HG03520 (cell line): ENCODE measurements around the gene RAC2.

ENCODE experiments used
- ATAC-seq: cut with Tn5 transposase; IDR thresholded peaks from one replicate; pipeline ENCODE4 v1.9.1; 2021; ENCODE audit warnings: mild to moderate bottlenecking, moderate library complexity; ENCODE audit not compliant: unreplicated experiment

RAC2 gene

GRCh38 chr22:37222440-37222971, 21.6 kb downstream of the RAC2 start:
- ATAC-seq: no peak

DNA sequence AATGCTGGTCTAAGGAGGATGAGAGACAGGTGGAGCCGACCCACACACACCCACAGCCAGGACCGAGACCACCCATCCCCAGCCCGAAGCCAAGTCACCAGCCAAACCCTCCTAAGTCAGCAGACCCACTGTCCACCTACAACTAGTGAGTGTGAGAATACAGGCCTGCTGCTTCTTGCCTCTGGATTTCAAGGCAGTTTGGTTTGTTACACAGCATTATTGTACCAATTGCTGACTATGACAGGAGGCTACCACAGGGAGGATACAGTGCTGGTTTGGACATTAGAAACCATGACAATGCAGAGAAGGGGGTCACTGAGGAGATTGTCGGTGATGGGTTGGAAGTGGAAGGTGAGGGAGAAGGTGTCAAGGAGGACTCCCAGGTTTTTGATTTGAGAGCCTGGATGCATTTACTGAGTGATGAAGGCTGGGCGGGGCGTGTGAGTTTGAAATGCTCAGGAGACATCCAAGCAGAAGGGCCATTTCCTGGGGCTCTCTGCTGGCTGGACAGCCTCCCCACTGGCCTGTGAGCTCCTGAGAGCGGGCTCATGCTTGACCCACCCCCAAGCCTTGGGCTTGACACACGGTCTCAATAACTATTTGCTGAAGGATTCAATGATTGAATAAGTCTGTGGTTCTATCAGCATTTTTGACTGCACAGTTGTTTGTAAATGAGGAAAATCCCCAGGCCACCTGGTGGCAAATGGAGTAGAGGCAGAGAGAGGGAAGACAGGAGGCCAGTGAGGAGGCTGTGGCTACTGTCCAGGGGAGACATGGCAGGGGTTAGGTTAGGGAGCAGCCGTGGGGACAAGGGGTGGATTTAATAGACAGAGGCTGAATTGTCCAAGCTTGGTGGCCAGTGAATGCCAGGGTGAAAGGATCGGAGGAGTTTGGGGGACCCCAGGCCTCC, 22.4 kb downstream of the RAC2 start:
- no peak for ATAC-seq

DNA sequence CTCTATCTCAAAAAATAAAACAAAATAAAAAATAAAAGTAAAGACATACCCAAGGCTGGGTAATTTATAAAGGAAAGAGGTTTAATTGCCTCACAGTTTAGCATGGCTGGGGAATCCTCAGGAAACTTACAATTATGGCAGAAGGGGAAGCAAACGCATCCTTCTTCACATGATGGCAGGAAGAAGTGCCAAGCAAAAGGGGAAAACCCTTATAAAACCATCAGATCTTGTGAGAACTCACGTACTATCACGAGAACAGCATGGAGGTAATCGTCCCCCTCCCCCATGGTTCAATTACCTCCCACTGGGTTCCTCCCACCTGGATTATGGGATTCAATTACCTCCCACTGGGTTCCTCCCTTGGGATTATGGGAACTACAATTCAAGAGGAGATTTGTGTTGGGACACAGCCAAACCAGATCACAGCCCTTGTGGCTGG, 23.5 kb downstream of the RAC2 start:
- ATAC-seq: no peak

GRCh38 chr22:37219533-37219932, 24.5 kb downstream of the RAC2 start:
- peak; percentile 4 for ATAC-seq

GRCh38 chr22:37218771-37219411, 25.2 kb downstream of the RAC2 start:
- peak; percentile 71 for ATAC-seq

DNA sequence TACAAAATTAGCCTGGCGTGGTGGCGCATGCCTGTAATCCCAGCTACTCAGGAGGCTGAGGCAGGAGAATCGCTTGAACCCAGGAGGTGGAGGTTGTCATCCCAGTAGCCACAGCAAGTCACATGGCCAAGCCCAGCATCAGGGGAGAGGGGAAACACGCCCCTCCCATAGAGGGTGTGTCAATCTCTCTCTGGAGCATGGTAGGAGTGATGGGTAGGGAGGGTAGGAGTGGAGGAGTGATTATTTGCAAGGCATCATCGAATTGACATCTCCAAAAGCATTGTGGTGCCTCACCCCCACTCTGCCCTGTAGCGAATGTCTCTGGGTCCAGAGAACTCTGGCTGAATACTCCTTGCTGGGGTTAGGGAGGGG, 25.7 kb downstream of the RAC2 start:
- peak; percentile 13 for ATAC-seq

GRCh38 chr22:37215890-37216289, 28.2 kb downstream of the RAC2 start:
- ATAC-seq: no peak

GRCh38 chr22:37214731-37215030, 29.4 kb downstream of the RAC2 start:
- no peak for ATAC-seq

- no peak for ATAC-seq
These were observed 29.9 kb downstream of the RAC2 start for GRCh38 chr22:37213941-37214730.

- no peak for ATAC-seq
These were observed 30.7 kb downstream of the RAC2 start for GRCh38 chr22:37213218-37213855.

DNA sequence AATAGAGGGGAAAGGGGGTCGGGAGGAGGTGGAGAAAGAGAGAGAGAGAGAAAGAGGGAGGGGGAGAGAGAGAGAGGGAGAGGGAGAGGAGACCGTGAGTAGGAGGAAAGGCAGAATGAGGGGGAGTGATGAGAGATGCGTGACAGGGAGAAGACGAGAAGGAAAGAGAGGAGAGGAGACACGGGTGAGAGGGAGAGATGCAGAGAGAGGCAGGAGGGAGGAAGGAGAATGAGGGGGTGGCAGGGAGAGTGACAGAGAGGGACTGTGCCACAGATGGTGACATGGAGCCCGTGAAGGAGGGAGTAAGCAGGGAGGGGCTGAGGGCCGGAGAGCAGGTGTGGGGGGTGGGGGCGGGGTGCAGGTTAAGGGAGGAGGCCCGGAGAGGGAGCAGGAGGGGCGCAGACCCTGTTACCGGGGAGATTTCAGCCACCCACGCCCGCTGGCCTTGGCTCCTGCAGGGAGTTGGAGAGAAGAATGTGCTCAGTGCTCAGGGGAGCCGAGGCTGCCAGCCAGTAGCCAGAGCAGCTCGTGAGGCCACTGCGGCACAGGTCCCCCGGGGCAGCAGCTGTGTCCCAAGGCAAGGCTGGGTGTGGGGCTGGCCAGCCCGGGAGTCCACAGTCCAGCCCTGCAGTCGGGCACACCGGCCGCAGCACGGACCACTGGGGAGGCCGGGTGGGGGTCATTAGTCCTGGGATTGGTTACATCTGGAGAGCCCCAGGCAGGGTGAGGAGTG, 31.7 kb downstream of the RAC2 start, which contains the start of gene SSTR3:
Gene SSTR3, minus strand, starts transcription at position 304 of the 733 bp plus-strand sequence. CDS start 4,674 bp downstream, outside the sequence.
- no peak for ATAC-seq

GRCh38 chr22:37211866-37212173, 32.2 kb downstream of the RAC2 start:
- no peak for ATAC-seq

- ATAC-seq: no peak
These were observed 32.8 kb downstream of the RAC2 start for GRCh38 chr22:37211075-37211865.

- no peak for ATAC-seq
These were observed 33.8 kb downstream of the RAC2 start for GRCh38 chr22:37210041-37210803.

DNA sequence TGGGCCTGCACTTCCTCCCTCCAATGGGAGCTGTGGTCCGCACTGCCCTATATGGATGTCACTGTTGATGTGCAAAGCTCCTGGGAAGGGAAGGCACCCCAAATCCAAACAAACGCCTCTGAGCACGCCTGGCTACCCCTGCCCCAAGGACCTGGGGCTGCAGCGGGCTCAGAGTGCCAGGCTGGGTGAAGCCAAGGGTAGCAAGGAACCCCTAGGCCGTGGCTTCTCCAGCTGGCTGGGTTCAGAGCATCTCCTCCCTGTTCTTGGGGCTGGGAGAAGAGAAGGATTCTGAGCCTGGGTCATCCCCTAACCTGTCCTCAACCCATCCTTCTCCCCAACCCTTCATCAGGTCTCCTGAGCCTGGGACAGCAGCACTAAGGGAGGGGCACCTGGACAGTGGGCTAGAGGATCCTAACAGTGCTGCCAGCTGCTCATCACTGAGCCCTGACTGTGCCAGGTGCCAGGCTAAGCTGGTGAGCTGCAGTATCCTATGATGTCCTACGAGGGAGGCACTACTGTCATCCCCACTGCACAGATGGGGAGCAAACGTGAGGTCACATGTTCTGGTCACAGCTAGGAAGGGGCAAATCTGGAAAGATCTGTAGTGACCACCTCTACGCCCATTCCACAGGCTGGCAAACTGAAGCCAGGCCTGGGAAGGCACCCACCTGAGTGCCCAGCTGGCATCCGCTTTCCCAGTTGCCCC, 34.8 kb downstream of the RAC2 start:
- no peak for ATAC-seq

- ATAC-seq: no peak
These were observed 35.5 kb downstream of the RAC2 start for GRCh38 chr22:37208401-37209139.

DNA sequence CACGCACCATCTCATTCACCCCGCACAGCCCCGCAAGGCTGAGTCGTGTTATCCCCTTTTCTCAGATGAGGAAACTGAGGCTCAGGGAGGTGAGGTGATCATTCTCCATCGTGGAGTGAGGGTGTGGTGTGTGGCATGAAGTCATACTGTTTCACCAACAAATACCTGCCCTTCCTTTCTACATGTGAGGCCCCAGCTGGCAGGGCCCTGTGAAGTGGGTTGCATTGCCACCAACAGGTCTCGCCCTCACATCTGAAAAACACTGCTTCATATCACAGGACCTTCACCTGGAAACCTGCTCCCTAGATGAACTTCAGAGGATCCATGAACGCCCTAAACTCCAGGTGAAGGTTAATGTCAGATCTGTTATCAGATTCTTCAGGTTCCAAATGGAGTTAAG, 36.1 kb downstream of the RAC2 start:
- no peak for ATAC-seq
